Tibial nerve (tissue), 4 donors: ENCODE results near the gene RBM19.

Experiments used
- EP300 ChIP-seq, 2 donors: sonication (generic); formaldehyde crosslinking; IDR thresholded peaks; one replicate each; pipeline ENCODE4 v1.6.1; 2017; ENCODE audit warnings: antibody characterized with exemption in 2 of 2, mild to moderate bottlenecking in 1 of 2
- POLR2A ChIP-seq, 2 donors: fragments of 450-650 bp; IDR thresholded peaks; one replicate each; pipeline ENCODE4 v1.6.1; 2017; ENCODE audit warnings: antibody characterized with exemption in 2 of 2, mild to moderate bottlenecking in 2 of 2, moderate library complexity in 2 of 2
- TF ChIP-seq, protein P1 (sequence below), 5 experiments: fragments of 200-600 bp in 3 of 5; fragments of 450-650 bp in 2 of 5; sonication (generic) in 3 of 5; IDR thresholded peaks; one replicate each; pipeline ENCODE4 v1.5.1; 2016 to 2019; ENCODE audit warnings: antibody characterized with exemption in 5 of 5, mild to moderate bottlenecking in 3 of 5, moderate library complexity in 2 of 5

DNA sequence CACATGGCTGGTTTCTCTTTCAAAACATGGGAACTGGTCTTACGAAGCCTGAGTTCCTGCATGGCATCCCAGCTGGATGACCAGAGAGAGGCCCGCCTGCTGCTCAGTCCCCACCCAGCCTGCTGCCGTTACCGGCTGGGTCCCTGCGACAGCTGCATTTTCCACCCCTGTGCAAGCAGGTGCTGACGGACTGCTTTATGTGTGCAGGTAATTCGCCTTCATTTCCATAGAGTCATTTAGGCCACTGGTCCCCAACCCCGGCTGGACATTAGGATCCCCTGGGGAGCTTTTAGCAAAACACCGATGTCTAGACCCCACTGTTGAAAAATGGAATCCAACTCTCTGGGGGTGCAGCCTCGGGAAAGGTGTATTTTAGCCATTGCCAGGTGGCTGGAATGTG, 51.9 kb downstream of the RBM19 start:
- TF ChIP-seq, protein P1, sequence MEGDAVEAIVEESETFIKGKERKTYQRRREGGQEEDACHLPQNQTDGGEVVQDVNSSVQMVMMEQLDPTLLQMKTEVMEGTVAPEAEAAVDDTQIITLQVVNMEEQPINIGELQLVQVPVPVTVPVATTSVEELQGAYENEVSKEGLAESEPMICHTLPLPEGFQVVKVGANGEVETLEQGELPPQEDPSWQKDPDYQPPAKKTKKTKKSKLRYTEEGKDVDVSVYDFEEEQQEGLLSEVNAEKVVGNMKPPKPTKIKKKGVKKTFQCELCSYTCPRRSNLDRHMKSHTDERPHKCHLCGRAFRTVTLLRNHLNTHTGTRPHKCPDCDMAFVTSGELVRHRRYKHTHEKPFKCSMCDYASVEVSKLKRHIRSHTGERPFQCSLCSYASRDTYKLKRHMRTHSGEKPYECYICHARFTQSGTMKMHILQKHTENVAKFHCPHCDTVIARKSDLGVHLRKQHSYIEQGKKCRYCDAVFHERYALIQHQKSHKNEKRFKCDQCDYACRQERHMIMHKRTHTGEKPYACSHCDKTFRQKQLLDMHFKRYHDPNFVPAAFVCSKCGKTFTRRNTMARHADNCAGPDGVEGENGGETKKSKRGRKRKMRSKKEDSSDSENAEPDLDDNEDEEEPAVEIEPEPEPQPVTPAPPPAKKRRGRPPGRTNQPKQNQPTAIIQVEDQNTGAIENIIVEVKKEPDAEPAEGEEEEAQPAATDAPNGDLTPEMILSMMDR (IDR thresholded peaks at IDR 0.05) = no peak
- TF ChIP-seq EP300 (IDR thresholded peaks at IDR 0.05) = no peak
- no peak for TF ChIP-seq POLR2A (IDR thresholded peaks at IDR 0.05)
